GM19035 (cell line): Measurements from ENCODE around the gene TMEM222.
"Not testable (repeated sequence)": the region's sequence is repeated elsewhere in the genome, so short reads cannot be mapped to it uniquely, and the experiment has no call there.

Experiments used
- ATAC-seq: cut with Tn5 transposase; IDR thresholded peaks from one replicate; pipeline ENCODE4 v1.9.1; 2021; ENCODE audit not compliant: unreplicated experiment

TMEM222 gene, protein sequence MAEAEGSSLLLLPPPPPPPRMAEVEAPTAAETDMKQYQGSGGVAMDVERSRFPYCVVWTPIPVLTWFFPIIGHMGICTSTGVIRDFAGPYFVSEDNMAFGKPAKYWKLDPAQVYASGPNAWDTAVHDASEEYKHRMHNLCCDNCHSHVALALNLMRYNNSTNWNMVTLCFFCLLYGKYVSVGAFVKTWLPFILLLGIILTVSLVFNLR

GRCh38 chr1:27321813-27322568 lies at the start of gene TMEM222:
TSS of gene TMEM222 (plus strand) at chr1:27322163. CDS start at chr1:27322198, 35 bp downstream.
- ATAC-seq, result peak; percentile 93

- ATAC-seq, result no peak
Measured at GRCh38 chr1:27274204-27274603, 47.8 kb upstream of the TMEM222 start.

- no peak for ATAC-seq
Measured at GRCh38 chr1:27275696-27276095, 46.3 kb upstream of the TMEM222 start.

- no peak for ATAC-seq
Measured at GRCh38 chr1:27284425-27285273, 37.3 kb upstream of the TMEM222 start.

GRCh38 chr1:27285274-27285660 lies 36.7 kb upstream of the TMEM222 start:
- no peak for ATAC-seq

DNA sequence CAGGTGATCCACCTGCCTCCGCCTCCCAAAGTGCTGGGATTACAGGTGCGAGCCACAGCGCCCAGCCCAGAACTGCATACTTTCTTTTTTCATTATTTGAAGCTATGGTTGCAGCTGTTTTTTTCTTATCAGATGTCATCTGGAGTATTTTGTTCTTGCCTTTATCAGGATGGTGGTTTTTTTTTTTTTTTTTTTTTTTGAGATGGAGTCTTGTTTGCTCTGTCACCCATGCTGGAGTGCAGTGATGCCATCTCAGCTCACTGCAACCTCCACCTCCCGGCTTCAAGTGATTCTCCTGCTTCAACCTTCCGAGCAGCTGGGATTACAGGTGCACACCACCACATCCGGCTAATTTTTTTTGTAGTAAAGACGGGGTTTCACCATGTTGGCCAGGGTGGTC lies 36.1 kb upstream of the TMEM222 start:
- ATAC-seq, result not testable (repeated sequence)

- not testable (repeated sequence) for ATAC-seq
Measured at GRCh38 chr1:27289125-27289524, 32.8 kb upstream of the TMEM222 start.

DNA sequence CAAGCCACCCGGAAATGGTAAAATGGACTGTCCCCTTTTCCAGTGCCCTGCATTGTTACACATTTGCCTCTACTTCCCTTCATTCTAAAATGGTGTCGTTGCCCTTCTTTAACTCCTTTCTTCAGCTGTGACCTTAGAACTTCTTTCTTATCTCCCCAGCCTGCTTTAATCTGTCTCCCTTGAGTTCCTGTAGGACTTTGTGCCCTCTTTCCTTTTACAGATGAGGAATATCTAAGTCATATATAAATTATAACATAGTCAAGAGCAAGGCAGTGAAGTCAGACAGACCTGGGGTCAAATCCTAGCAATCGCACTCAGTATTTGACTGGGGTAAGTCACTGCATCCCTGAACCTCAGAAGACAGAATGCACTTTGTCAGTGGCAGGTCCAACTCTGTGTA lies 31.4 kb upstream of the TMEM222 start:
- ATAC-seq, result no peak

DNA sequence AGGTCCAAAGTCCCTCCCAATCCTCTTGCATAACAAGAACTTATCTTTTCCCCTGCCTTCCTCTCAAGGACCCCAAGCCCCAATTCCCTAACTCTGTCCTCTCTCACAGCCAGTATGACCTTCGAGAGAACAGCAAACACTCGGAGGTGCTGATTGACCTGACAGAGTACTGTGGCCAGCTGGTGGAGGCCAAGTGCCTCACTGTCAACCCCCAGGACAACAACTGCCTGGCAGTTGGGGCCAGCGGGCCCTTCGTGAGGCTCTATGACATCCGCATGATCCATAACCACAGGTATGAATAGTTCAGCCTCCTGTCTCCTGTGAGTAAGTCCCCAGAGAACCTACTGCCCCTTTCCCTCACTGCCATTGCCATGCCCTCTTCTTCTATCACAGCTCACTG lies 29.9 kb upstream of the TMEM222 start:
- ATAC-seq, result no peak

DNA sequence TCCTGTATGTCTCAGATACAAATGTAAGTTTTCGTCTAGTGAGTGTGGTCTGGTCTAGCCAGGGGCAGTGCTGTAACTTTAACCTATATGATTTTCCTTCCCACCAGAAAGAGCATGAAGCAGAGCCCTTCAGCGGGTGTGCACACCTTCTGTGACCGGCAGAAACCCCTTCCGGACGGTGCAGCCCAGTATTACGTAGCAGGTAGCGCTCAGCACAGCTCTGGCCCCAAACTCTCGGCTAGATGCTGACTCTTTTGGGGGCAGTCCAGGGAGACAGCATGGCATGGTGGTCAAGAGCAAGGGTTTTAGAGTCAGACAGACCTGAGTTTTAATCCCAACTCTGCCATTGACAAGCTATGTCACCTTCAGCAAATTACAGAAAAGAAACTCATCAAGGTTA lies 28.0 kb upstream of the TMEM222 start:
- no peak for ATAC-seq

DNA sequence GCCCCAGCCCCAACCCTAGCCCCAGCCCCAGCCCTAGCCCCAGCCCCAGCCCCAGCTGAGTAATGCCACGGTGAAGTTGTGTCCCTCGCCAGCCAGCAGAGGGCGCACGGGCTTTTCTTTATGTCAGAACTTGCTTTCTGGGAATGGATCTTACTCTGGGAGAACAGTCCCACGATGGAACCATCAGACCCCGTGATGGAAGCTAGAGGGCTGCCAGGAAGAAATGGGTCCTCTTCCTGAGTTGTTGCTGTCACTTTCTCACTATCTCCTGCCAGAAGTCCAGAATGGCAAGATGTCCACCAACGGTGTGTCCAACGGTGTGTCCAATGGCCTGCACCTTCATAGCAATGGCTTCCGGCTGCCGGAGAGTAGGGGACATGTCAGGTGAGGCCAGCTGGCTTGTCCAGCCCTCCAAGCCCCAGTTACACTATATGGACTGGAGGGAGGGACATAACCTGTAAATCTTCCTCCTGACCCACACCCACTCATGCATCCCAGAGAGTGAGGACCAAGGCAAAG lies 25.1 kb upstream of the TMEM222 start:
- no peak for ATAC-seq

DNA sequence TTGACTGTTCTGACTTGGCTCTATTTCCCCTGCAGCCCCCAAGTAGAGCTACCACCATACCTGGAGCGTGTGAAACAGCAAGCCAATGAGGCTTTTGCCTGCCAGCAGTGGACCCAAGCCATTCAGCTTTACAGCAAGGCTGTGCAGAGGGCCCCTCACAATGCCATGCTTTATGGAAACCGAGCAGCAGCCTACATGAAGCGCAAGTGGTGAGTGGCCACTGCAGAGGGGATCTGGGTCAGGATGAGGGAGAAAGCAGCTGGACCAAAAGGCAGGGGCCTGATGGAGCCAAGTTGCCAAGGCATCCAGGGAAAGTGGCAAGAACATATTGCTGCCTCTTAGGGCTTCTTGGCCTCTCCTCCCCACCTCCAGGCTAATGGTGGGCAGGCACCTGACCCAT lies 24.1 kb upstream of the TMEM222 start:
- no peak for ATAC-seq

DNA sequence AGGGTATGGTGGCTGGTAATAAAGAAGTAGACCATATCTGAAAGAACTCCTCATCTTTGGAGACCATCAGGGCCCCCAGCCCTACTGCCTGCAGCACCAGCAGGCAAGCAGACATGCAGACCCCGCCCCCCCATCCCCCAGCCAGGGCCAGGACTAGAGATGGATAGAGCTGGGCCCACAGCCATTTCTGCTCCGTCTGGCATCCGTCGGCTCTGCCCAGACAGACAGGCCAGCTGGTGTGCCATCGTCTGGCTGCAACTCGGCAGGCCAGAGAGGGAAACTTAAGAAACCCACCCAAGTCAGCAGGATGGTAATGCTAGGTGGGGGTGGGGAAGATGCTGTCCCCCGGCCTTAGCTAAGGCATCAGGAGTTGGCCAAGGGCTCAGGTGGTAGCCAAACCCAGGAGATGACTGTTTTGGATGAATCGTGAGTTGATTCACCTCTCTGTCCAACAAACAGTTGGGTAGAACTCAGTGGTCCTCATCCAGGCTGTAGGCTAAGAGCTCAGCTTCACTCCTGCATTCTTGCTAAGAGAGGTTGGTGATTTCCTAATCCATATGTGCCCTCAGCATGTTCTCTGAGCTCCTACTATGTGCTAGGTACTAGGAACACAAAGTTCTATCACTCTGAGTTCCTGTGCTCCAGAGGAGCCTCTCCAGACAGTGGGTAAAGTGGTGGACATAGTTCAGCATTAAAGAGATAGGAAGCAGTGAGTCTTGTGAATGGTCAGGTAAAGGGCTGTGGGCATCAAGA lies 23.2 kb upstream of the TMEM222 start:
- ATAC-seq, result no peak

DNA sequence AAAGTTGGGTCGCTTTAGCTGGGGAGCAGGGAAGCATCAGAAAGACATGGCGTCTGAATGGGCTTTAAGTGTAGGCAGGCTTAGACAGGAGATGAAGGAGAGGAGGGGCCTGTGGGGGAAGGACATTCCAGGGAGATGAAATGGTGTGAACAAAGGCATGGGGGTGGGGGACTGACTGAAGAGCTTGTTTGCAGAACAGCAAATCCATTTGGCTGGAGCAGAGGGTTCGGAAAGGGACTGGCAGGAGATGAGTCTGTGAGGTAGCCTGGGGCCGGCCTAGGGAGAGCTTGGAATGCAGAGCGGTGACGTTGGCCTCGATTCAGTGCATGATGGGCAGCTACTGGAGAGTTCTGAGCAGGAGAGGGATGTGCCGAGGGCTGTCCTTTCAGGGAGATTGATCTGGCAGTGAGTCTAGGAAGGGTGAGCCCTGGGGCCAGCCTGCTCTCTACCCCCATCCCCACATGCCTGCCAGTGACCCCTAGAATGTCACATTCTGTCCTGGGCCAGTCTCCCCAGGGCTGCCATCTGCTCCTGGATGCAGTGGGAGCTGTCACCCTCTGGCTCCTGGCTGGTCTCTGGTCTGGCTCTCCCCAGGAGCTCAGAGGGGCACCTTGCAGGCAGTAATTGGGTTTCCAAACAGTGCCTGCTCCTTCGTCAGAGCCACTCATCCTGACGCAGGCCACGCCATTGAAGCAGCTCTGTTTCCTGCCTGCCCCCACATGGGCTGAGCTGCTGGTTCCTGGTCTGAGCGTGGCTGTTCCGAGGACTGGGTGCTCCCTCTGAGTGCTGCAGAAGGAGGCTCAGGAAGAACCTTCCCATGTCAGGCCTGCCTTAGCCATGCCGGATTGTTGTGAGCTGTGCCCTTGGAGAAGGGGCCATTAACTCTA lies 22.3 kb upstream of the TMEM222 start:
- ATAC-seq, result no peak

DNA sequence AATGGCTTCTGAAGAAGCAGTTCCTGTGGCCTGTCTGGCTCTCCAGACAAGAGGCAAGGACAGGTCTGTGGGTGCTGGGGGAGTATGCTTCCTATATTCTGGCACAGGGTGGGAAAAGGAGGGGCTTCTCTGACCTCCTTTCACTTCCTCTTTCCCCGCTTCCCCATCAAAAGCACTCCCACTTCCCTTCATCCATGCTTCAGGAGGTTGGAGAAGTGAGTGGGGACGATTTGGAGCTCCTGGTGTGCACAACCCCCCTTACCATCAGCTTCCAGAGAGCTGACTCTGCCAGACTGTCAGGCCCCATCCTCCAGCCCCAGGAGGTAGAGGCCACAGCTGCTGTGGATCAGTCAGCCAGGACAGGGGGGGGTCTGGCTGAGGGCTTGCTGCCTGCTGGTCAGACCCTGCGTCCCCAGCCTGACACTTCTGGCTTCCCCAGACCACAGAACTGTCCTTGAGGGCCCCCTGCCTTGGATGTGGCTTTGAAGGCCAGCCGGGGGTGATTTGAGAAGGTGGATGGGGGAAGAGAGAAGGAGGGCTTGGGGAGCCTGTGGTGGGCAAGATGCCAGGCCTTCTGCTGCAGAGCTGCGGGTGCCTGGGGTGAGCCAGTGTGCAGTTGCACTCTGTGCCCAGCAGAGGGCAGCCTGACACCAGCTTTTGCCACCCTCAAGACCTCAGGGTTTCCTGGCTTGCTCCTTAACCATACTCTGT lies 21.5 kb upstream of the TMEM222 start:
- no peak for ATAC-seq

GRCh38 chr1:27301052-27301422 lies 20.9 kb upstream of the TMEM222 start:
- no peak for ATAC-seq

DNA sequence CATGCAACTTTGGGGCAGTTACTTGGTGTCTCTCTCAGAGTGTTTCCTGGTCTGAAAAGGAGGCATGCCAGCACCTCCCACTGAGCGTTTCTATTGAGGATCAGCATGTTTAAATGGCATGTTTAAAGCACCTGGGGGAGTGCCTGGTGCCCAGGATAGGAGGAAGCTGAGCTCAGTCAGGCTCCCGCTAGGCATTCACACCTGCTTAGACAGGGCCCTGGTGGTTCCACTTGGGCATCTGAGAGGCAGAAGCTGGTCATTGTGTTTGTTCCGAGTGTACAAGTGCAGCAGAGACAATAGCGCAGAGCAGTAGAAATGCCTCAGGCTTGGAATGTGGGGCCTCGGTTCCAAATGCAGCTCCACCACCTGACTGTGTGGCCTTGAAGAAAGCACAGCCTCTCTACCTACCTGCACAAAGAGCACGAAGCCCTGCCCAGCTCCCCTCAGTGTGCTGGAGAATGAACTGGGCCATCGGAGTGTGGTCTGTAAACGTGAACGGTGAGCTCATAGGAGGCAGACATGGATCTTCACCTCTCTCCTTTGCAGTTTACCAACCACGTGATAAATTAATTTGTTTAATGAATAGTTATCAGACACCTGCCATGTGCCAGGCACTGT lies 20.3 kb upstream of the TMEM222 start:
- ATAC-seq, result no peak

DNA sequence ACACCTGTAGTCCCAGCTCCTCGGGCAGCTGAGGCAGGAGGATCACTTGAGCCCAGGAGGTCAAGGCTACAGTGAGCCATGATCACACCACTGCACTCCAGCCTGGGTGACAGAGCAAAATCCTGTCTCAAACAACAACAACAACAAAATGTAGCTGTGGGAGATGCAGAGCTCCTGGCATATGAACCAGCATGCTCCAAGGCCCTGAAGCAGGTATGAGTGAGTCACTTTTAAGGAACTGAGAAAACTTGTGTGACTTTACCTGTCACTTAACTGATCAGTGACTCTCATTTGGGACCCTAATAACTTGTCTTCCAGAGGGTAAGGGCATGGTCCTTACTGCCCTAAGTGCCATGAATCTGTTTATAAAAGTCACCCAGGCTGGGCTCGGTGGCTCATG lies 19.4 kb upstream of the TMEM222 start:
- ATAC-seq, result no peak

DNA sequence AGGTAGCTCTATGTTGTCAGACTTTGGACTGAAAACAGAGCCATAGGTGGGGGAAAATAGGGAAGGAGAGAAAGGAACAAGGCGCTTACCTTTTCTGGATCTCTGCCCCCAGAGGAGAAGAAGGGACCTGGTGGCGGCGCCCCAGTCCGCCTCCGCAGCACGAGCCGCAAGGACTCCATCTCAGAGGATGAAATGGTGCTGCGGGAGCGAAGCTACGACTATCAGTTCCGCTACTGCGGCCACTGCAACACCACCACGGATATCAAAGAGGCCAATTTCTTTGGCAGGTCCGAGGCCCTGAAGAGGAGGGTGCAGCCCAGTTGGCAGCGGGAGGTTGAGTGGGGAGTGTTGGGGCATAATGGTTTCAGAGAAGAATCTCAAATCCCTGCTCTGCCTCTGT lies 18.5 kb upstream of the TMEM222 start:
- no peak for ATAC-seq
